Smooth muscle cell (in vitro differentiated cells): ENCODE data around the gene CCT7. TPM values are rescaled to one million over a fixed set of nuclear protein-coding genes. Genes with fewer than 3 reads are reported as not detected.
A peak's percentile ranks its signal among the peaks of the same experiment; 100 is the strongest.

Experiments
- DNase-seq: peaks from one replicate; lab custom pipeline; 2025; ENCODE audit not compliant: unreplicated experiment; lab: John Stamatoyannopoulos, UW
- H2AFZ ChIP-seq: fragments of 200-600 bp; sonication (generic); 2 replicates; pipeline ENCODE4 v1.6.0; 2016; ENCODE audit warnings: antibody characterized with exemption, low read depth, mild to moderate bottlenecking
- H3F3A ChIP-seq: fragments of 200-600 bp; sonication (generic); 2 replicates; pipeline ENCODE4 v1.6.0; 2017; ENCODE audit warnings: antibody characterized with exemption, low read depth
- H3K27ac ChIP-seq: fragments of 200-600 bp; sonication (generic); 2 replicates; pipeline ENCODE4 v1.5.1; 2016; ENCODE audit warnings: low read depth, mild to moderate bottlenecking
- H3K27me3 ChIP-seq: fragments of 200-600 bp; sonication (generic); 2 replicates; pipeline ENCODE4 v1.6.1; 2016; ENCODE audit warnings: low read depth, mild to moderate bottlenecking
- H3K36me3 ChIP-seq: fragments of 200-600 bp; sonication (generic); 2 replicates; pipeline ENCODE4 v1.5.1; 2016; ENCODE audit warnings: low read depth
- H3K4me1 ChIP-seq: fragments of 200-600 bp; sonication (generic); 2 replicates; pipeline ENCODE4 v1.5.1; 2016; ENCODE audit warnings: low read depth
- H3K4me2 ChIP-seq: fragments of 200-600 bp; sonication (generic); 2 replicates; pipeline ENCODE4 v1.6.0; 2016; ENCODE audit warnings: mild to moderate bottlenecking
- H3K4me3 ChIP-seq: fragments of 200-600 bp; sonication (generic); 2 replicates; pipeline ENCODE4 v1.5.1; 2016; ENCODE audit warnings: mild to moderate bottlenecking
- H3K79me2 ChIP-seq: fragments of 200-600 bp; sonication (generic); 2 replicates; pipeline ENCODE4 v1.6.0; 2016; ENCODE audit warnings: low read depth, mild to moderate bottlenecking
- H3K9ac ChIP-seq: fragments of 200-600 bp; sonication (generic); 2 replicates; pipeline ENCODE4 v1.6.0; 2016; ENCODE audit warnings: low read depth
- H3K9me3 ChIP-seq: fragments of 200-600 bp; sonication (generic); replicated peaks from 2 replicates; pipeline ENCODE4 v1.5.1; 2016; ENCODE audit warnings: low read depth
- H4K20me1 ChIP-seq: fragments of 200-600 bp; sonication (generic); 2 replicates; pipeline ENCODE4 v1.6.0; 2016; ENCODE audit warnings: low read depth
- CTCF ChIP-seq: fragments of 200-600 bp; sonication (generic); IDR thresholded peaks from 2 replicates; pipeline ENCODE4 v1.5.1; 2017; ENCODE audit warnings: borderline replicate concordance, mild to moderate bottlenecking, antibody characterized with exemption; ENCODE audit not compliant: insufficient read depth, poor library complexity, severe bottlenecking
- WGBS: methylation state at CpG from one replicate; pipeline ENCODE4 v1.1.7; 2016; ENCODE audit warnings: low lambda C conversion rate; 5-methylcytosine and 5-hydroxymethylcytosine counted together
- polyA plus RNA-seq: library from polyadenylated mRNA; unstranded; fragments of >200 nt; fragmentation: Nextera tagmentation; extraction: Ambion mirVana; gene quantifications from 2 replicates; pipeline ENCODE4 v1.2.1, GENCODE V29; 2016
- total RNA-seq: library from RNA; depleted of rRNA; stranded (reverse); fragments of >200 nt; gene quantifications from 2 replicates; pipeline ENCODE4 v1.2.3, GENCODE V29; 2014

Gene CCT7
- total and polyA plus RNA-seq, 2 experiments from 2014 or later: 197 to 212 TPM

- Histone ChIP-seq H3K27me3 (no peaks in the 10 kb centered on the region), H3K4me3 (peak overlapping the region; percentile 96), H3K4me1 (peaks cover 14% of the 10 kb centered on the region), H3K4me2 (peak overlapping the region; percentile 86), H3K36me3 (no peaks in the 10 kb centered on the region), H3K79me2 (peaks cover 35% of the 10 kb centered on the region), H3K9me3 (no peaks in the 10 kb centered on the region), H3K27ac (no peak overlapping the region), H3F3A (peaks cover 10% of the 10 kb centered on the region), H4K20me1 (peaks cover 31% of the 10 kb centered on the region), H2AFZ (peak overlapping the region; percentile 36), H3K9ac (peak overlapping the region; percentile 65)
- no peak for DNase-seq
- no peak for TF ChIP-seq CTCF
- 7% methylated on average over 37 of the region's 37 CpGs for WGBS
Measured at GRCh38 chr2:73232403-73233153, 1.5 kb upstream of the CCT7 start.

- DNase-seq: peak; percentile 86
- Histone ChIP-seq H3K4me2 (peak within 1 kb of the TSS; percentile 93), H3K4me3 (peak within 1 kb of the TSS; percentile 96), H3K9ac (peak within 1 kb of the TSS; percentile 88), H4K20me1 (peaks cover 39% of the 10 kb centered on the region), H3K4me1 (peaks cover 14% of the 10 kb centered on the region), H2AFZ (peak within 1 kb of the TSS; percentile 96), H3K27ac (peak within 1 kb of the TSS; percentile 81), H3K9me3 (no peaks in the 10 kb centered on the region), H3F3A (peaks cover 10% of the 10 kb centered on the region), H3K36me3 (no peaks in the 10 kb centered on the region), H3K27me3 (no peaks in the 10 kb centered on the region), H3K79me2 (peaks cover 42% of the 10 kb centered on the region)
- no peak for TF ChIP-seq CTCF
- under 1% methylated on average over 67 of the region's 67 CpGs for WGBS
Measured at GRCh38 chr2:73233154-73233931, 765 bp upstream of the CCT7 start, which contains the start of gene PRADC1. TSS of gene PRADC1 (minus strand) at chr2:73233239. CDS start at chr2:73233160, 79 bp downstream.

GRCh38 chr2:73235315-73236028 is 1.4 kb downstream of the CCT7 start:
- H3K27ac ChIP-seq: peak overlapping the region; percentile 4
- H3K27me3 ChIP-seq: no peaks in the 10 kb centered on the region
- H2AFZ ChIP-seq: no peak overlapping the region
- peaks cover 14% of the 10 kb centered on the region for H3K4me1 ChIP-seq
- peak overlapping the region; percentile 93 for H3K4me2 ChIP-seq
- DNase-seq: no peak
- H4K20me1 ChIP-seq: peaks cover 60% of the 10 kb centered on the region
- peaks cover 64% of the 10 kb centered on the region for H3K79me2 ChIP-seq
- H3K9me3 ChIP-seq: no peaks in the 10 kb centered on the region
- H3F3A ChIP-seq: peaks cover 10% of the 10 kb centered on the region
- 67% methylated on average over 11 of the region's 11 CpGs for WGBS
- peaks cover 6% of the 10 kb centered on the region for H3K36me3 ChIP-seq
- no peak for TF ChIP-seq CTCF
- peak overlapping the region; percentile 88 for H3K9ac ChIP-seq
- H3K4me3 ChIP-seq: peak overlapping the region; percentile 96
